ENCODE data around the gene SUSD1. TPM values are rescaled to one million over a fixed set of nuclear protein-coding genes. Genes with fewer than 3 reads are reported as not detected.

SUSD1 gene
- total RNA-seq, 6 donors from 2014 or later: 15.5 to 29.5 (median 20.4) TPM

GRCh38 chr9:112097712-112098688 is 77.1 kb downstream of the SUSD1 start:
- TF ChIP-seq CTCF (IDR thresholded peaks at IDR 0.05) (peak; percentile 68 to 85 (median 82)), EP300 (IDR thresholded peaks at IDR 0.05) (no peak), POLR2A (IDR thresholded peaks at IDR 0.05) (no peak)
- peak; percentile 90 for ATAC-seq (ENCODE audit: low FRiP score in 2 of 2)
- peaks cover 0 to 4% (median 0%) of the 10 kb centered on the region in 4 donors for H3K4me1 ChIP-seq

GRCh38 chr9:112094948-112095681 is 80.0 kb downstream of the SUSD1 start:
- WGBS, 2 donors: 59 to 64% methylated on average over 9 of the region's 9 CpGs
- Histone ChIP-seq H3K4me1 (peaks cover 0 to 4% (median 0%) of the 10 kb centered on the region in 4 donors), H3K9me3 (no peaks in the 10 kb centered on the region), H3K27ac (peak overlapping the region in 1 of 4 donors; percentile 27), H3K4me3 (no peak overlapping the region), H3K27me3 (no peaks in the 10 kb centered on the region), H3K36me3 (no peaks in the 10 kb centered on the region)
- TF ChIP-seq POLR2A (IDR thresholded peaks at IDR 0.05): no peak
- no peak for TF ChIP-seq CTCF (IDR thresholded peaks at IDR 0.05)
- TF ChIP-seq POLR2AphosphoS5 (IDR thresholded peaks at IDR 0.05): no peak
- TF ChIP-seq EP300 (IDR thresholded peaks at IDR 0.05): no peak
- no peak for ATAC-seq (ENCODE audit: low FRiP score in 2 of 2)
- DNase-seq: no peak

More at GRCh38 chr9:112097712-112098688, 77.1 kb downstream of the SUSD1 start:
- H3K9me3 ChIP-seq: no peaks in the 10 kb centered on the region
- WGBS, 2 donors: 71 to 78% methylated on average over 15 of the region's 15 CpGs
- no peaks in the 10 kb centered on the region for H3K36me3 ChIP-seq
- no peak overlapping the region for H3K27ac ChIP-seq
- H3K27me3 ChIP-seq: no peaks in the 10 kb centered on the region
- DNase-seq: peak in 1 of 2 donors; percentile 61
- no peak overlapping the region for H3K4me3 ChIP-seq

GRCh38 chr9:112094241-112094640 is 80.9 kb downstream of the SUSD1 start:
- Histone ChIP-seq H3K36me3 (no peaks in the 10 kb centered on the region), H3K27ac (no peak overlapping the region), H3K9me3 (no peaks in the 10 kb centered on the region), H3K4me3 (no peak overlapping the region), H3K4me1 (peaks cover 0 to 4% (median 0%) of the 10 kb centered on the region in 4 donors), H3K27me3 (no peaks in the 10 kb centered on the region)
- ATAC-seq (ENCODE audit: low FRiP score in 2 of 2) (no peak), DNase-seq (no peak)
- no peak for TF ChIP-seq POLR2AphosphoS5 (IDR thresholded peaks at IDR 0.05)
- TF ChIP-seq EP300 (IDR thresholded peaks at IDR 0.05): no peak
- no peak for TF ChIP-seq POLR2A (IDR thresholded peaks at IDR 0.05)
- TF ChIP-seq CTCF (IDR thresholded peaks at IDR 0.05): no peak
- whole genome bisulfite sequencing, 2 donors: 40 to 45% methylated on average over 2 of the region's 2 CpGs

GRCh38 chr9:112093870-112094216 is 81.3 kb downstream of the SUSD1 start:
- H3K4me1 ChIP-seq: peaks cover 0 to 4% (median 0%) of the 10 kb centered on the region in 4 donors
- H3K27ac ChIP-seq: no peak overlapping the region
- H3K9me3 ChIP-seq: no peaks in the 10 kb centered on the region
- TF ChIP-seq POLR2AphosphoS5 (IDR thresholded peaks at IDR 0.05): no peak
- no peak for TF ChIP-seq CTCF (IDR thresholded peaks at IDR 0.05)
- no peak for TF ChIP-seq POLR2A (IDR thresholded peaks at IDR 0.05)
- TF ChIP-seq EP300 (IDR thresholded peaks at IDR 0.05): no peak
- 45 to 53% methylated on average over 3 of the region's 3 CpGs for WGBS, 2 donors
- no peak overlapping the region for H3K4me3 ChIP-seq
- no peak for DNase-seq
- H3K36me3 ChIP-seq: no peaks in the 10 kb centered on the region
- no peaks in the 10 kb centered on the region for H3K27me3 ChIP-seq
- ATAC-seq (ENCODE audit: low FRiP score in 2 of 2): no peak

All from upper lobe of left lung (tissue), 6 donors.